ENCODE data around the gene KAZN.

Gene KAZN

DNA sequence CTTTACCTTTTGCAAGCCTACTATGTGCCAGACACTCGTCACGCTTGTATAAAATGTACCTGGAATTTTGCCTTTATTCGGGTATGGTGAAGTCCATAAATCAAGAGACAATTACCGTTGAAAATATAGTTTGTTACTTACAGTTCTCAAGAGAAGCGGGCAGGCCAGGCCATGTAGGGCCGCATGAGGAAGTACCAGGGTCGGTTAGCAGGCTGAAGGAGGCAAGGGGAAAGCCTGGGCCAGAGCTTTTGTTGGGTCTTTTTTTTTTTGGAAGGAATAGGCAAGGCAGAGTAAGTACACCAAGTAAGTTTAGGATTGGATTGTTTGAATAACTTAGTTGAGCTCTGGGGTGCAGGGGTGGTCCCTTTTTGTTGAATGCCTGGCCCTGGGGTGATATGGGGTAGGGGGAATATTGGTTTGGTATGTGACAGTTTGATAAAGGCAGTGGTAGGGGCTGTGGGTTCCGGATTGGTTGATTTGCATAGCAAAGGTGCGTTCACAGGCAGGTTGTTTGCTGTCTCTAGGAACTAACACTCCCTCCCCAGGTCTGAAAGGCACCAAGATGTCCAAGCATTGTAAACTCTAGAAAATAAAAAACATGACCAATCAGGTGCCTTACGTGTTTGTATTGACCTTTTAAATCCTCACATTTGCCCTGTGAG is 80.7 kb downstream of the KAZN start (continued):
- TF ChIP-seq ZNF654 (tag by site-specific recombination; IDR thresholded peaks at IDR 0.05; ENCODE audit: low read depth) (no peak), ZNF16 (tag by site-specific recombination; IDR thresholded peaks at IDR 0.05; ENCODE audit: low read depth) (no peak), ZNF211 (tag by site-specific recombination; IDR thresholded peaks at IDR 0.05; ENCODE audit: low read depth) (no peak), KLF10 (tag by site-specific recombination; IDR thresholded peaks at IDR 0.05) (no peak), ZNF510 (tag by site-specific recombination; IDR thresholded peaks at IDR 0.05; ENCODE audit: insufficient replicate concordance) (no peak), ZNF24 (tag by site-specific recombination; IDR thresholded peaks at IDR 0.05) (no peak), OVOL3 (tag by site-specific recombination; IDR thresholded peaks at IDR 0.05) (no peak)

DNA sequence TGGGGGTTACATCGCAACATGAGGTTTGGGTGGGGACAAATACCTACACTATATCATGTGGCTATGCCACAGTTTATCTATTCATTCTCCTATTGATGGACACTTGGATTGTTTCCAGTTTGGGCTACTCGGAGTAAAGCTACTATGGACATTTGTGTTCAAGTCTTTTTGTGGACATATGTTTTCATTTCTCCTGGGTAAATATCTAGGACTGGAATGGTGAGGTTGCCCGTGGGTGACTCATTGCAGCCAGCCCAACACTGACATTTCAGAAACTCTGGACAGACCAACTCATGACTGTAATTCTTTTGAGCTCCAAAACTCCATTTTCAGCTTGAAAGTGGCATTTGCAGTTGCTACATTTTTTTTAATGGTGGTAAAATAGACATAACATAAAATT is 82.7 kb downstream of the KAZN start:
- peaks cover 3% of the 10 kb centered on the region; the same call in 1 of the 2 replicates for H3K4me1 ChIP-seq (ENCODE audit: control insufficient read depth, insufficient read depth, low read length)
- no peaks in the 10 kb centered on the region for H3K9me3 ChIP-seq (ENCODE audit: control insufficient read depth, insufficient read depth, low read depth, low read length)
- H3K4me3 ChIP-seq (ENCODE audit: low read depth, low read length), result no peak overlapping the region
- H3K27ac ChIP-seq (ENCODE audit: extremely low read depth, low read depth, low read length), result no peak overlapping the region
- POLR2A ChIA-PET, result no interaction called here
- TF ChIP-seq ZFP37 (tag by site-specific recombination; IDR thresholded peaks at IDR 0.05) (no peak), ZBTB7A (tag by site-specific recombination; IDR thresholded peaks at IDR 0.05; ENCODE audit: low read depth) (no peak), SETDB1 (IDR thresholded peaks at IDR 0.05; ENCODE audit: insufficient read length, low read length) (peak; percentile 52)
- CTCF ChIA-PET, result no interaction called here
- no peaks in the 10 kb centered on the region for H3K36me3 ChIP-seq (ENCODE audit: control insufficient read depth in 2 of 2, insufficient read depth in 1 of 2, low read length in 2 of 2)

DNA sequence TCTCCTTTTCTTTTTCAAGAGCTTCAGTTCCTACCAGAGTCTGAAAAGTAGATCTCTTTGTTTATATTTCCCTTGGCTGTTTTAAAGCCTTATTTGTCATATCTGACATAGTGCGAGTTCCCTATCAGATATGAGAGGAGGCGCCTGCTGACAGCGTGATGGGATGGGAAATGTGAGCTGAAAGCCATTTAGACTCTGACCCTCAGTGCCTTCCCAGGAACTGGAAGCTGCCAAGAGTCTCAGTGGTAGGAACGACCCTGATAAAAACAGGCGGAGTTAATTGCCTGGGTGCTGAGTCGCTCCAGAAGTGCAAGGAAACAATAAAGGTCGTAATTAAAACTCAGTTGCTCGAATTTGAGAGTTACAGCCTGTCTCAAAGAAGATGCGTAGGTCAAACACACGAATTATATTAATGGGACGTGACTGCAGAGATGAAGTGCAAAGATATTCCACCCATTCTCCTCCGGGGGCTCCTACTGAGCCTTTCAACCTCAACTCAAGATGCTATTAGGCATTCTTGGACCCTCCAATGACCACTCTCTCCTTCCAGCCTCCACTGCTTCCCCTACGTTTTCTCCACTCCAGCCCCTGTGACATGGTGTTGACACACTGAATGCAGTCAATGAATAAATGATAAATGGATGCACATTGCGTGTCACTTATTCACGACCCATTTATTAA is 84.6 kb downstream of the KAZN start:
- Histone ChIP-seq H3K4me1 (ENCODE audit: control insufficient read depth, insufficient read depth, low read length) (peaks cover 3% of the 10 kb centered on the region; the same call in 1 of the 2 replicates), H3K4me3 (ENCODE audit: low read depth, low read length) (no peak overlapping the region), H3K27ac (ENCODE audit: extremely low read depth, low read depth, low read length) (no peak overlapping the region), H3K9me3 (ENCODE audit: control insufficient read depth, insufficient read depth, low read depth, low read length) (no peaks in the 10 kb centered on the region), H3K36me3 (ENCODE audit: control insufficient read depth in 2 of 2, insufficient read depth in 1 of 2, low read length in 2 of 2) (no peaks in the 10 kb centered on the region)
- POLR2A ChIA-PET, result no interaction called here
- CTCF ChIA-PET, result no interaction called here
- TF ChIP-seq, protein P1, sequence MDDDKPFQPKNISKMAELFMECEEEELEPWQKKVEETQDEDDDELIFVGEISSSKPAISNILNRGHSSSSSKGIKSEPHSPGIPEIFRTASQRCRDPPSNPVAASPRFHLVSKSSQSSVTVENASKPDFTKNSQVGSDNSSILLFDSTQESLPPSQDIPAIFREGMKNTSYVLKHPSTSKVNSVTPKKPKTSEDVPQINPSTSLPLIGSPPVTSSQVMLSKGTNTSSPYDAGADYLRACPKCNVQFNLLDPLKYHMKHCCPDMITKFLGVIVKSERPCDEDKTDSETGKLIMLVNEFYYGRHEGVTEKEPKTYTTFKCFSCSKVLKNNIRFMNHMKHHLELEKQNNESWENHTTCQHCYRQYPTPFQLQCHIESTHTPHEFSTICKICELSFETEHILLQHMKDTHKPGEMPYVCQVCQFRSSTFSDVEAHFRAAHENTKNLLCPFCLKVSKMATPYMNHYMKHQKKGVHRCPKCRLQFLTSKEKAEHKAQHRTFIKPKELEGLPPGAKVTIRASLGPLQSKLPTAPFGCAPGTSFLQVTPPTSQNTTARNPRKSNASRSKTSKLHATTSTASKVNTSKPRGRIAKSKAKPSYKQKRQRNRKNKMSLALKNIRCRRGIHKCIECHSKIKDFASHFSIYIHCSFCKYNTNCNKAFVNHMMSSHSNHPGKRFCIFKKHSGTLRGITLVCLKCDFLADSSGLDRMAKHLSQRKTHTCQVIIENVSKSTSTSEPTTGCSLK (tag by site-specific recombination; IDR thresholded peaks at IDR 0.05), result no peak
- TF ChIP-seq MZF1 (tag by site-specific recombination; IDR thresholded peaks at IDR 0.05; ENCODE audit: borderline replicate concordance), result no peak
- no peak for TF ChIP-seq SP2 (tag by site-specific recombination; IDR thresholded peaks at IDR 0.05)
- TF ChIP-seq SP7 (tag by site-specific recombination; IDR thresholded peaks at IDR 0.05), result 0 out of 2 replicates have a peak, but pooled peaks have one; percentile 41
- TF ChIP-seq ZNF169 (tag by site-specific recombination; IDR thresholded peaks at IDR 0.05), result no peak
- no peak for TF ChIP-seq ZNF623 (tag by site-specific recombination; IDR thresholded peaks at IDR 0.05)
- no peak for TF ChIP-seq ZFP3 (tag by site-specific recombination; IDR thresholded peaks at IDR 0.05; ENCODE audit: low read depth)
- no peak for TF ChIP-seq HOXC10 (CRISPR knock-in tag; IDR thresholded peaks at IDR 0.05)
- TF ChIP-seq OSR2 (tag by site-specific recombination; IDR thresholded peaks at IDR 0.05), result peak; percentile 71
- TF ChIP-seq ZNF561 (tag by site-specific recombination; IDR thresholded peaks at IDR 0.05; ENCODE audit: borderline replicate concordance), result peak; percentile 69; the same call in 1 of the 2 replicates
- no peak for TF ChIP-seq SETDB1 (IDR thresholded peaks at IDR 0.05; ENCODE audit: insufficient read length, low read length)
- TF ChIP-seq ZNF132 (tag by site-specific recombination; IDR thresholded peaks at IDR 0.05; ENCODE audit: borderline replicate concordance), result no peak
- TF ChIP-seq ZNF830 (tag by site-specific recombination; IDR thresholded peaks at IDR 0.05; ENCODE audit: low read depth), result no peak
- TF ChIP-seq, protein P2, sequence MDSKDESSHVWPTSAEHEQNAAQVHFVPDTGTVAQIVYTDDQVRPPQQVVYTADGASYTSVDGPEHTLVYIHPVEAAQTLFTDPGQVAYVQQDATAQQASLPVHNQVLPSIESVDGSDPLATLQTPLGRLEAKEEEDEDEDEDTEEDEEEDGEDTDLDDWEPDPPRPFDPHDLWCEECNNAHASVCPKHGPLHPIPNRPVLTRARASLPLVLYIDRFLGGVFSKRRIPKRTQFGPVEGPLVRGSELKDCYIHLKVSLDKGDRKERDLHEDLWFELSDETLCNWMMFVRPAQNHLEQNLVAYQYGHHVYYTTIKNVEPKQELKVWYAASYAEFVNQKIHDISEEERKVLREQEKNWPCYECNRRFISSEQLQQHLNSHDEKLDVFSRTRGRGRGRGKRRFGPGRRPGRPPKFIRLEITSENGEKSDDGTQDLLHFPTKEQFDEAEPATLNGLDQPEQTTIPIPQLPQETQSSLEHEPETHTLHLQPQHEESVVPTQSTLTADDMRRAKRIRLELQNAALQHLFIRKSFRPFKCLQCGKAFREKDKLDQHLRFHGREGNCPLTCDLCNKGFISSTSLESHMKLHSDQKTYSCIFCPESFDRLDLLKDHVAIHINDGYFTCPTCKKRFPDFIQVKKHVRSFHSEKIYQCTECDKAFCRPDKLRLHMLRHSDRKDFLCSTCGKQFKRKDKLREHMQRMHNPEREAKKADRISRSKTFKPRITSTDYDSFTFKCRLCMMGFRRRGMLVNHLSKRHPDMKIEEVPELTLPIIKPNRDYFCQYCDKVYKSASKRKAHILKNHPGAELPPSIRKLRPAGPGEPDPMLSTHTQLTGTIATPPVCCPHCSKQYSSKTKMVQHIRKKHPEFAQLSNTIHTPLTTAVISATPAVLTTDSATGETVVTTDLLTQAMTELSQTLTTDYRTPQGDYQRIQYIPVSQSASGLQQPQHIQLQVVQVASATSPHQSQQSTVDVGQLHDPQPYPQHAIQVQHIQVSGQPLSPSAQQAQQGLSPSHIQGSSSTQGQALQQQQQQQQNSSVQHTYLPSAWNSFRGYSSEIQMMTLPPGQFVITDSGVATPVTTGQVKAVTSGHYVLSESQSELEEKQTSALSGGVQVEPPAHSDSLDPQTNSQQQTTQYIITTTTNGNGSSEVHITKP (tag by site-specific recombination; IDR thresholded peaks at IDR 0.05), result 0 out of 2 replicates have a peak, but pooled peaks have one; percentile 11
- TF ChIP-seq ZBTB20 (tag by site-specific recombination; IDR thresholded peaks at IDR 0.05), result no peak
- no peak for TF ChIP-seq ZNF707 (tag by site-specific recombination; IDR thresholded peaks at IDR 0.05)
- TF ChIP-seq ZNF426 (tag by site-specific recombination; IDR thresholded peaks at IDR 0.05), result no peak

All from HEK293 (cell line).